Epidermal melanocyte (primary cell): Measurements from ENCODE around the gene PUM2.
A peak's percentile ranks its signal among the peaks of the same experiment; 100 is the strongest.
"Not testable (repeated sequence)": the region's sequence is repeated elsewhere in the genome, so short reads cannot be mapped to it uniquely, and the experiment has no call there.

Source experiments
- DNase-seq: peaks from one replicate; pipeline ENCODE4 v3.0.0; 2011; ENCODE audit warnings: low spot score; ENCODE audit not compliant: insufficient read length

PUM2 gene

GRCh38 chr2:20291106-20291564 lies 59.5 kb downstream of the PUM2 start:
- peak; percentile 64 for DNase-seq

GRCh38 chr2:20288642-20289340 lies 61.9 kb downstream of the PUM2 start:
- DNase-seq = no peak

GRCh38 chr2:20282916-20283592 lies 67.6 kb downstream of the PUM2 start:
- DNase-seq = no peak

GRCh38 chr2:20281876-20282275 lies 68.8 kb downstream of the PUM2 start:
- DNase-seq = no peak

- no peak for DNase-seq
These were observed 77.6 kb downstream of the PUM2 start for GRCh38 chr2:20273042-20273441.

- not testable (repeated sequence) for DNase-seq
These were observed 82.3 kb downstream of the PUM2 start for GRCh38 chr2:20268317-20268716.

- DNase-seq = no peak
These were observed 83.1 kb downstream of the PUM2 start for GRCh38 chr2:20267529-20267928.

GRCh38 chr2:20264629-20265028 lies 86.0 kb downstream of the PUM2 start:
- no peak for DNase-seq

- no peak for DNase-seq
These were observed 93.2 kb downstream of the PUM2 start for GRCh38 chr2:20257411-20257810.

GRCh38 chr2:20254731-20255130 lies 95.9 kb downstream of the PUM2 start:
- no peak for DNase-seq

GRCh38 chr2:20250436-20250835 lies 100.2 kb downstream of the PUM2 start:
- no peak for DNase-seq

- DNase-seq = no peak
These were observed 101.5 kb downstream of the PUM2 start for GRCh38 chr2:20249170-20249569.

- no peak for DNase-seq
These were observed 103.6 kb downstream of the PUM2 start for GRCh38 chr2:20247084-20247483.

- not testable (repeated sequence) for DNase-seq
These were observed 107.0 kb downstream of the PUM2 start for GRCh38 chr2:20243637-20244036.

GRCh38 chr2:20242727-20243377 lies 107.8 kb downstream of the PUM2 start:
- DNase-seq = no peak

GRCh38 chr2:20241973-20242726 lies 108.5 kb downstream of the PUM2 start:
- no peak for DNase-seq

GRCh38 chr2:20240291-20240690 lies 110.4 kb downstream of the PUM2 start:
- not testable (repeated sequence) for DNase-seq

- DNase-seq = no peak
These were observed 114.1 kb downstream of the PUM2 start for GRCh38 chr2:20236496-20236895.

- DNase-seq = no peak
These were observed 114.9 kb downstream of the PUM2 start for GRCh38 chr2:20235655-20236305.

GRCh38 chr2:20234597-20234996 lies 116.0 kb downstream of the PUM2 start:
- not testable (repeated sequence) for DNase-seq

- no peak for DNase-seq
These were observed 117.8 kb downstream of the PUM2 start for GRCh38 chr2:20232837-20233207.
